Ishikawa (cell line): ENCODE measurements around the gene COL13A1.

Experiments used
- CEBPB ChIP-seq: IDR thresholded peaks from 2 replicates; pipeline ENCODE4 v1.6.1; 2012
- FOXM1 ChIP-seq: IDR thresholded peaks from 2 replicates; pipeline ENCODE4 v1.6.1; 2012; ENCODE audit warnings: low read depth, borderline replicate concordance
- MAX ChIP-seq: IDR thresholded peaks from 2 replicates; pipeline ENCODE4 v1.6.1; 2012
- RAD21 ChIP-seq: IDR thresholded peaks from 2 replicates; pipeline ENCODE4 v1.6.1; 2012; ENCODE audit warnings: low read depth
- TCF12 ChIP-seq: IDR thresholded peaks from 2 replicates; pipeline ENCODE4 v1.6.1; 2012; ENCODE audit warnings: low read depth
- USF1 ChIP-seq: IDR thresholded peaks from 2 replicates; pipeline ENCODE4 v1.6.1; 2012
- YY1 ChIP-seq: IDR thresholded peaks from 2 replicates; pipeline ENCODE4 v1.6.1; 2012; ENCODE audit warnings: low read depth

- no peak for TF ChIP-seq MAX
- no peak for TF ChIP-seq RAD21
- no peak for TF ChIP-seq TCF12
- TF ChIP-seq USF1 = no peak
- no peak for TF ChIP-seq YY1
- no peak for TF ChIP-seq CEBPB
- TF ChIP-seq FOXM1 = no peak
These were observed 114.4 kb downstream of the COL13A1 start for GRCh38 chr10:69916118-69916517.
